Middle frontal gyrus (tissue), 1 donor: Measurements from ENCODE around the gene DRICH1.
"Not testable (repeated sequence)": the region's sequence is repeated elsewhere in the genome, so short reads cannot be mapped to it uniquely, and the experiment has no call there.

Source experiments
- DNase-seq: peaks from one replicate; pipeline ENCODE4 v3.0.0-alpha.2; 2015; ENCODE audit warnings: low spot score; ENCODE audit errors: extremely low spot score

DRICH1 gene

GRCh38 chr22:23569291-23569690 lies 62.8 kb downstream of the DRICH1 start:
- no peak for DNase-seq

DNA sequence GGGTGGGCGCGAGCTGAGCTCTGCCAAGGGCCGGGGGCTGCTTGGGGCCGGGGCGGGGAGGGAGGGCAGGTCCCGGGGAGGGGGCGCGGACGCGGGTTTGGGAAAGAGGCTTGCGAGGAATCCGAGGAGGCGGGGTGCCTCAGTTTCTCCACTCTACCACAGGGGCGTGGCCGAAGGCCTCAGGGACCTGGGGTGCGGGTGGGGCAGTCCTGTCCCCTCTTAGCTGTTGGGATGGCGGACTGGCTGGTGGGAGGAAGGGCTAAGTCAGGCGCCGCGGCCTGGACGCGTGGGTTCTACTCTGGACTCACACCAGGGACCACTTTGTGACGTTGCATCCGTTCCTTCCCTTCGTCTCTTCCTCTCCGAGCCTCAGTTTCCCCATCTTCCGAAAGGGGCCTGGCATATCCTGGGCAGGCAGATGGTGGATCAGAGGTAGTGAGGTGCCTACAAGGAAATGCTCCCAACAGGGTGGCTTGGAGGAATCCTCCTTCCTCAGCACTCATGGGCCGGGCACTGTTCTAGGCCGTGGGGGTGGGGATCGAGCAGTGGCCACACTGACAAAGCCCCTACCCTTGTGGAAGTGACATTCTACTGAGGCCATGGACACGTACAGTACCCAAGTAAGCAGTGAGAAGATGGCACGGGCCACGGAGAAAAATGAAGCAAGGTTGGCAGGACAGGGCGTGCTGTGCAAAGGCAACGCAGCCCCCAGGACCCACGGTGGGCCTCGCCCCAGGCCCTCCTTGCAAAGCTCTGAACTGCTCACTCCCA lies 65.2 kb downstream of the DRICH1 start:
- no peak for DNase-seq

- DNase-seq, result no peak
Observed at GRCh38 chr22:23565915-23566704, 66.0 kb downstream of the DRICH1 start.

- DNase-seq, result no peak
Observed at GRCh38 chr22:23565305-23565914, 66.7 kb downstream of the DRICH1 start.

DNA sequence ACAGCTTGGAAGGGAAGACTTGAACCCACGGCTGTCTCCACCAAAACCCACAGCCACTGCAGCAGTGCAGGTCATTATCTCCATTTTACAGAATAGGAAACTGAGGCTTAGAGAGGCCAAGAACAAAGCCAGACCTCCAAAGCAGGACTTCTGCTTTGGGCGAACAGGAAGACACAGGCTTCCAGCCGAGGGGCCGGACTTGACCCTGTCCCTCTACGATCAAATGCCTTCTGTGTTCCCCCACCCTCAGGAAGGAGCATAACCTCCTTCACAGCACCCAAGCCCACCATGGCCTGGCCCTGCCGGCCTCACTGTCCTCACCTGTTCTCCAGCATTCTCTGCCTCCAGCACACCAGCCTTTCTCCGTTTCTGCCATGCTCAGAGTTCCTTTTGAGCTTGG lies 67.8 kb downstream of the DRICH1 start:
- DNase-seq, result no peak

DNA sequence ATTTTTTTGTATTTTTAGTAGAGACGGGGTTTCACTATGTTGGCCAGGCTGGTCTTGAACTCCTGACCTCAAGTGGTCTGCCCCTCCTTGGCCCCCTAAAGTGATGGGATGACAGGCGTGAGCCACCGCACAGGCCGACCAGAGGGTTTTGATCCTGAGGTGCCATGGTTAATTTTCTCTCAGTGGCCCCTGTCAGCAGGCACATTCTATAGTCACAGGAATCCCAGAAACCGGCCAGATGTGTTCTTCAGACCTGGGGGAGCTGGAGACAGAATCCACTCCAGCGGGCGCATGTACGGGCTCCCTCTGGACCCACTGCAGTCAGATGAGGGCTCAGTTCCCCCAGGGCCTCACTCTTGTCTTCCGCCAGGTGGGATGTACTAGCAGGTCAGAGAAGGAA lies 69.0 kb downstream of the DRICH1 start:
- no peak for DNase-seq

- no peak for DNase-seq
Observed at GRCh38 chr22:23562186-23562585, 69.9 kb downstream of the DRICH1 start.

DNA sequence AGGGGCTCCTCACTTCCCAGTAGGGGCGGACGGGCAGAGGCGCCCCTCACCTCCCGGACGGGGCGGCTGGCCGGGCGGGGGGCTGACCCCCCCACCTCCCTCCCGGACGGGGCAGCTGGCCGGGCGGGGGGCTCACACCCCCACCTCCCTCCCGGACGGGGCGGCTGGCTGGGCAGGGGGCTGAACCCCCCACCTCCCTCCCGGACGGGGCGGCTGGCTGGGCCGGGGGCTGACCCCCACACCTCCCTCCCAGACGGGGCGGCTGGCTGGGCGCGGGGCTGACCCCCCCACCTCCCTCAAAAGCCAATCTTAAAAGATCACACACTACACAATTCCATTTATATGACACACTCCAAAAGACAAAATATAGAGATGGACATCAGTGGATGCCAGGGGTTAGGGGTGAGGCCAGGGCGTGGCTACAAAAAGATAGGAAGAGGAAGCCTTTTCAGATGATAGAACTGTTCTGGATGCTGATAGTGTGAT lies 71.1 kb downstream of the DRICH1 start:
- DNase-seq, result not testable (repeated sequence)

DNA sequence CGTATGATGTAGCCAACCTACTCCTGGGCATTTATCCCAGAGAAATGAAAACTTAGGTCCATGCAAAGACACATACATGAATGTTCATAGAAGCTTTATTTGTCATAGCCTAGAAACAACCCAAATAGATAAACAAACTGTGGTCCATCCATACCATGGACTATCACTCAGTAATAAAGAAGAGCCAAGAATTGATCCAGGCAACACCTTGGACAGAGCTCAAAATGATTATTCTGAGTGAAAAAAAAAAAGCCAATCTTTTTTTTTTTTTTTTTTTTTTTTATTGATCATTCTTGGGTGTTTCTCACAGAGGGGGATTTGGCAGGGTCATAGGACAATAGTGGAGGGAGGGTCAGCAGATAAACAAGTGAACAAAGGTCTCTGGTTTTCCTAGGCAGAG lies 71.9 kb downstream of the DRICH1 start:
- DNase-seq, result not testable (repeated sequence)
